K562 (cell line): ENCODE measurements around the gene GNB2. TPM values are rescaled to one million over a fixed set of nuclear protein-coding genes. Genes with fewer than 3 reads are reported as not detected.
A peak's percentile ranks its signal among the peaks of the same experiment; 100 is the strongest.

Source experiments
- ATAC-seq: fragments of 200-7000 bp; cut with Tn5 transposase; 3 replicates; pipeline ENCODE4 v1.9.1; 2020; ENCODE audit warnings: moderate library complexity
- BruUV-seq: library from RNA; stranded (reverse); fragments of 400-500 nt; replicated peaks from 2 replicates; lab custom pipeline; 2021; lab: Mats Ljungman, UMichigan
- CTCF ChIA-PET: fragments of 300-600 bp; formaldehyde crosslinking; extraction: SDS; loops from one replicate; lab custom pipeline; 2021; ENCODE audit warnings: low intra/inter-chr PET ratio; lab: Yijun Ruan, JAX
- POLR2A ChIA-PET: fragments of 300-600, 350-650 bp; sonication (Branson Sonifier 250); formaldehyde crosslinking; extraction: SDS; loops from one replicate; lab custom pipeline; 2021; ENCODE audit warnings: antibody characterized with exemption, inconsistent platforms; lab: Yijun Ruan, JAX
- DNase-seq, 4 experiments: peaks; one replicate each; pipeline versions ENCODE4 v3.0.0 to v3.0.0-alpha.2; 2011 to 2018; ENCODE audit warnings: low spot score in 3 of 4, mixed read lengths in 3 of 4; ENCODE audit errors: extremely low read depth in 1 of 4
- FAIRE-seq: peaks from 2 replicates; lab custom pipeline; 2011; peaks lifted over from hg19 to GRCh38; lab: Jason Lieb, UNC
- H2AFZ ChIP-seq: 2 replicates; pipeline ENCODE4 v1.6.0; 2011; ENCODE audit warnings: low read depth, low read length, control low read depth, inconsistent platforms
- H3K27ac ChIP-seq: fragments of 200-600 bp; 3 replicates; pipeline ENCODE4 v1.8.0; 2011; ENCODE audit warnings: low read depth, mild to moderate bottlenecking, control low read depth, inconsistent platforms, low read length, moderate library complexity, mixed read lengths; ENCODE audit errors: extremely low read depth
- H3K27me3 ChIP-seq, 2 experiments: fragments of 300-600 bp in 1 of 2; 2 replicates in 1 of 2; 3 replicates in 1 of 2; pipeline versions ENCODE4 v1.6.0 to v1.8.0; 2011; ENCODE audit warnings: inconsistent platforms in 2 of 2, low read length in 2 of 2, mild to moderate bottlenecking in 1 of 2, mixed read lengths in 1 of 2, moderate library complexity in 1 of 2; ENCODE audit not compliant: control insufficient read depth in 2 of 2, insufficient read depth in 2 of 2
- H3K36me3 ChIP-seq: fragments of 300-600 bp; 3 replicates; pipeline ENCODE4 v1.8.0; 2011; ENCODE audit warnings: mild to moderate bottlenecking, low read length, inconsistent platforms; ENCODE audit not compliant: control insufficient read depth, insufficient read depth
- H3K4me1 ChIP-seq, 2 experiments: fragments of 200-600 bp in 1 of 2; replicated peaks in 1 of 2; 2 replicates in 1 of 2; 3 replicates in 1 of 2; pipeline versions ENCODE4 v1.5.1 to v1.8.0; 2011; ENCODE audit warnings: inconsistent platforms in 2 of 2, low read length in 2 of 2, mild to moderate bottlenecking in 1 of 2, mixed read lengths in 1 of 2, moderate library complexity in 1 of 2; ENCODE audit not compliant: control insufficient read depth in 2 of 2, insufficient read depth in 2 of 2
- H3K4me2 ChIP-seq: 2 replicates; pipeline ENCODE4 v1.6.1; 2011; ENCODE audit warnings: low read length, control low read depth, inconsistent platforms, mixed read lengths; ENCODE audit not compliant: insufficient read depth
- H3K4me3 ChIP-seq: fragments of 200-600 bp; sonication (generic), shearing (Covaris generic); 2 replicates; pipeline ENCODE4 v1.5.1; 2016; ENCODE audit warnings: control low read depth, inconsistent platforms
- H3K79me2 ChIP-seq: fragments of 200-600 bp; 3 replicates; pipeline ENCODE4 v1.8.0; 2011; ENCODE audit warnings: low read length, inconsistent platforms; ENCODE audit not compliant: control insufficient read depth, insufficient read depth
- H3K9ac ChIP-seq, 2 experiments: 2 replicates each; pipeline versions ENCODE4 v1.6.0 to v1.6.1; 2011; ENCODE audit warnings: low read depth in 2 of 2, low read length in 2 of 2, control low read depth in 1 of 2, inconsistent platforms in 1 of 2, mild to moderate bottlenecking in 1 of 2, mixed read lengths in 1 of 2; ENCODE audit not compliant: insufficient read depth in 1 of 2
- H3K9me1 ChIP-seq: one replicate; pipeline ENCODE4 v1.6.0; 2011; ENCODE audit warnings: inconsistent platforms, mild to moderate bottlenecking, low read length, moderate library complexity; ENCODE audit not compliant: control insufficient read depth, insufficient read depth
- H3K9me3 ChIP-seq: replicated peaks from 2 replicates; pipeline ENCODE4 v1.5.1; 2011; ENCODE audit warnings: low read depth, low read length, inconsistent platforms; ENCODE audit not compliant: control insufficient read depth, insufficient read depth
- H4K20me1 ChIP-seq: replicated peaks from 2 replicates; pipeline ENCODE4 v1.6.1; 2011; ENCODE audit warnings: low read length, inconsistent platforms, mixed read lengths; ENCODE audit not compliant: control insufficient read depth, insufficient read depth
- CREB3L1 ChIP-seq: fragments of 450-650 bp; IDR thresholded peaks from 2 replicates; pipeline ENCODE4 v1.6.1; 2014; ENCODE audit warnings: low read depth, mild to moderate bottlenecking, moderate library complexity, borderline replicate concordance
- EGR1 ChIP-seq: fragments of 450-650 bp; conservative IDR thresholded peaks from 2 replicates; pipeline ENCODE4 v1.6.1; 2017; ENCODE audit warnings: mild to moderate bottlenecking
- FOSL1 ChIP-seq: fragments of 200-800 bp; sonication (Bioruptor generic); conservative IDR thresholded peaks from 2 replicates; pipeline ENCODE4 v1.6.1; 2016; ENCODE audit warnings: missing genetic modification characterization, missing compliant biosample characterization
- FOXO4 ChIP-seq: fragments of 450-650 bp; formaldehyde crosslinking; IDR thresholded peaks from 2 replicates; pipeline ENCODE4 v1.4.0; 2020; ENCODE audit warnings: mild to moderate bottlenecking, moderate library complexity
- KAT8 ChIP-seq: fragments of 450-650 bp; IDR thresholded peaks from 2 replicates; pipeline ENCODE4 v1.6.1; 2016; ENCODE audit warnings: low read depth, mild to moderate bottlenecking
- POLR2G ChIP-seq: fragments of 200-400 bp; formaldehyde crosslinking; IDR thresholded peaks from 2 replicates; pipeline ENCODE4 v1.6.1; 2017; ENCODE audit warnings: low read depth, mild to moderate bottlenecking, antibody characterized with exemption, low read length, moderate library complexity
- RBFOX2 ChIP-seq: fragments of 200-400 bp; formaldehyde crosslinking; IDR thresholded peaks from 2 replicates; pipeline ENCODE4 v1.6.1; 2017; ENCODE audit warnings: low read depth, mild to moderate bottlenecking, low read length, moderate library complexity
- whole genome bisulfite sequencing: fragments of 100-300 bp; shearing (Covaris generic); methylation state at CpG from one replicate; pipeline ENCODE4 v1.1.6; 2016; ENCODE audit warnings: low coverage, mixed read lengths; ENCODE audit not compliant: insufficient coverage; ENCODE audit errors: missing lambda C conversion rate; 5-methylcytosine and 5-hydroxymethylcytosine counted together
- in situ Hi-C: fragments of 300-500 bp; cut with MboI; formaldehyde crosslinking; loops from 4 replicates; pipeline ENCODE4 v1.15.0; 2018; ENCODE audit warnings: inconsistent platforms, mixed read lengths
- intact Hi-C: fragments of 100-400 bp; cut with micrococcal nuclease; formaldehyde crosslinking; loops from 2 replicates; pipeline ENCODE4 v1.14.2; 2022
- polyA plus RNA-seq, 8 experiments: library from polyadenylated mRNA; depleted of rRNA in 4 of 8; stranded (reverse) in 5 of 8; unstranded in 3 of 8; fragments of >200 nt; fragmentation: Nextera tagmentation in 2 of 8; fragmentation: Illumina TruSeq in 1 of 8; extraction: Ambion mirVana in 2 of 8; extraction: Trizol in 1 of 8; gene quantifications; 2 replicates each; pipeline versions ENCODE4 v1.2.1 to v1.2.3, GENCODE V29; 2011 to 2014; ENCODE audit warnings: inconsistent platforms in 1 of 8, missing spikeins in 1 of 8
- total RNA-seq, 7 experiments: library from RNA; depleted of rRNA in 6 of 7; stranded (reverse); fragments of >200 nt in 6 of 7; fragmentation: Illumina TruSeq in 2 of 7; extraction: Trizol in 2 of 7; gene quantifications; 2 replicates each; pipeline versions ENCODE4 v1.2.1 to v1.2.3, GENCODE V29; 2011 to 2021; ENCODE audit warnings: low replicate concordance in 1 of 7
- TF ChIP-seq, protein P1 (sequence below): fragments of 250-450 bp; sonication (Bioruptor Pico); IDR thresholded peaks from 2 replicates; pipeline ENCODE4 v1.4.0; 2020; ENCODE audit warnings: borderline replicate concordance

The GNB2 gene
- total and polyA plus RNA-seq, 9 of the 15 experiments (the other 6 are each of a cell fraction or from before 2014, with no cell fraction given), result 0.65 to 320 (median 104) TPM

- Histone ChIP-seq H3K9ac (peak overlapping the region in 1 of 2 experiments; percentile 10; a peak in 1 of 4 replicates), H3K9me3 (no peaks in the 10 kb centered on the region), H3K4me2 (no peak overlapping the region), H3K4me1 (peaks cover 15 to 72% of the 10 kb centered on the region in 2 experiments), H4K20me1 (peaks cover 24% of the 10 kb centered on the region), H3K9me1 (no peaks in the 10 kb centered on the region), H3K27me3 (no peaks in the 10 kb centered on the region), H3K4me3 (no peak overlapping the region), H3K36me3 (peaks cover 83% of the 10 kb centered on the region; the same call in 2 of the 3 replicates), H3K79me2 (peaks cover 48% of the 10 kb centered on the region), H2AFZ (no peak overlapping the region), H3K27ac (no peak overlapping the region)
- ATAC-seq (no peak), FAIRE-seq (no peak), DNase-seq (peak in 2 of 4 experiments; percentile 9 to 14)
- in situ Hi-C loops, result no loop called here
- POLR2A ChIA-PET, result interaction anchor here (0.6 to 1.1 kb wide), 2 partner anchors 10 to 168 kb away, joined by 3 read pairs; no protein-coding TSS in a partner anchor
- BruUV-seq, result no TSS peak
- intact Hi-C loops, result no loop called here
- TF ChIP-seq POLR2G, result peak; percentile 15; the same call in 1 of the 2 replicates
- no peak for TF ChIP-seq KAT8
- peak; percentile 88 for TF ChIP-seq EGR1
- TF ChIP-seq, protein P1, sequence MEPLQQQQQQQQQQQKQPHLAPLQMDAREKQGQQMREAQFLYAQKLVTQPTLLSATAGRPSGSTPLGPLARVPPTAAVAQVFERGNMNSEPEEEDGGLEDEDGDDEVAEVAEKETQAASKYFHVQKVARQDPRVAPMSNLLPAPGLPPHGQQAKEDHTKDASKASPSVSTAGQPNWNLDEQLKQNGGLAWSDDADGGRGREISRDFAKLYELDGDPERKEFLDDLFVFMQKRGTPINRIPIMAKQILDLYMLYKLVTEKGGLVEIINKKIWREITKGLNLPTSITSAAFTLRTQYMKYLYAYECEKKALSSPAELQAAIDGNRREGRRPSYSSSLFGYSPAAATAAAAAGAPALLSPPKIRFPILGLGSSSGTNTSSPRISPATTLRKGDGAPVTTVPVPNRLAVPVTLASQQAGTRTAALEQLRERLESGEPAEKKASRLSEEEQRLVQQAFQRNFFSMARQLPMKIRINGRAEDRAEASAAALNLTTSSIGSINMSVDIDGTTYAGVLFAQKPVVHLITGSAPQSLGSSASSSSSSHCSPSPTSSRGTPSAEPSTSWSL, result no peak
- TF ChIP-seq FOXO4 (CRISPR knock-in tag), result no peak
- TF ChIP-seq CREB3L1, result no peak
- TF ChIP-seq RBFOX2, result peak; percentile 56
- no peak for TF ChIP-seq FOSL1 (tag)
- 86% methylated on average over 17 of the region's 25 CpGs for WGBS
- CTCF ChIA-PET, result no interaction called here
These were observed 14.3 kb downstream of the GNB2 start for GRCh38 chr7:100687751-100688300.
